Measurements from ENCODE around the gene APBA2.

The APBA2 gene

GRCh38 chr15:28942046-28942445 lies 56.3 kb downstream of the APBA2 start:
- peak; percentile 64 for DNase-seq

- DNase-seq: peak; percentile 53
These were observed 56.8 kb downstream of the APBA2 start for GRCh38 chr15:28942571-28942970.

DNA sequence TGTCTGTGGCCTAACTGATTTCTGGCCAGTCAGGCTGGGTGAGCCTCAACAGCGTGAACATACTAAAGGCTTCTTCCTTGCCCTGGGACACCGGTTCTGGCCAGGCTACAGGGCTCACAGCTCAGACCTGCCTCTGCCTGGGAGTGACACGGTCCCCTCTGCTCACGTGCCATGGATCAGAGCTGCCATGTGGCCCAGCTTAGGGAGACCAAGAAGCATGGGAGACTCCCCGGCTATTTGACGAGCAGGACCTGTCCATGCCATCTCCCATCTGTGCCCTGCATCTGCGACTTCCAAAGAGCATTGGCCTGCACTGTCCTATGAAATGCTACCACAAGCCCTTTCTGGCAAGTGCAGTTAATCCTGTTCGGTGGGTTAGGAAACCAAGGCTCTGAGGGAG lies 57.4 kb downstream of the APBA2 start:
- peak; percentile 62 for DNase-seq

DNA sequence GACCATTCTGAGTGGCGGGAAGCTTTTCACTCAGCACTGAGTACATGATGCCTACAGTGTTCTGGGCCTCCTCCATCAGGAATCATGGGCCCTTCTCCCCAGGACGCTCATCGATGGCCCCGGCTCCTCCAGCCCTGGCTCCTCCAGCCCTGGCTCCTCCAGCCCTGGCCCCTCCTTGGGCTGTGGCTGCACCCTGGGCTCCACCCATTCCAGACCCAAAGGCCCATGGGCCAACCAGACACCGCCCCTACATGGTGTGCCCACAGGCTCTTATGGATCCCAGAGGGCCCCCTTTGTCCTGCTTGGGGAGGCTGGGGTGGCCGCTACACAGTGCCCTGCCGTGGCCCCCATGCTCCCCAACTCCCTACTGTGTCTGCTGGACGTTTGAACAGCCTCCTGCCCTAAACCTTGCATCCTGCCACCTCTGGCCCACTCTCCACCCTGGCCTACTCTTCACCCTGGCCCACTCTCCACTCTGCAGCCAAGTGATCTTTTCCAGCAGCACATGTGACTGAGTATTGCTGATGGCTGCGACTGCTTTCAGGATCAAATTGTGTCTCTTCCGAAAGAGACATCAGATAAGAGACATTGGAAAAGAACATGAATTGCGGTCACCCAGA lies 57.9 kb downstream of the APBA2 start:
- DNase-seq: no peak

DNA sequence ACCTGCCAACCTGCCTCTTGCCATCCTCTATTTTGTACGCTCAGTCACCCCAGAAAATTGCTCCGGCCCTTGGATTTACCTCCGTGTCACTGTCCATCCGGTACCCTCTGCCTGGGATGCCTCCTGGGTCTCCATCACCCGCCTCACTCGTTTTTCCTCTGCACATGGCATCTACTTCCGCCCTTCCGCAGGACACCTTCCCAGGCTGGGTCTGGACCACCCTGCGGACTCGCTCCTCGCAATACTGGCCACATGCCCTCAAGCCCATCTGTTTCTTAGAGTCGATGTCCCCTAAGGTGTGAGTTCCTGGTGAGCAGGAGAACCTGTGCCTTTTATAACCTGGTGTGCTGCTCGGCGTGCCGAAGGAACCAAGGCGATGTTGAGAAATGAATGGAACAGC lies 58.5 kb downstream of the APBA2 start:
- DNase-seq: peak; percentile 55

GRCh38 chr15:28944696-28945300 lies 59.0 kb downstream of the APBA2 start:
- DNase-seq: peak; percentile 45

DNA sequence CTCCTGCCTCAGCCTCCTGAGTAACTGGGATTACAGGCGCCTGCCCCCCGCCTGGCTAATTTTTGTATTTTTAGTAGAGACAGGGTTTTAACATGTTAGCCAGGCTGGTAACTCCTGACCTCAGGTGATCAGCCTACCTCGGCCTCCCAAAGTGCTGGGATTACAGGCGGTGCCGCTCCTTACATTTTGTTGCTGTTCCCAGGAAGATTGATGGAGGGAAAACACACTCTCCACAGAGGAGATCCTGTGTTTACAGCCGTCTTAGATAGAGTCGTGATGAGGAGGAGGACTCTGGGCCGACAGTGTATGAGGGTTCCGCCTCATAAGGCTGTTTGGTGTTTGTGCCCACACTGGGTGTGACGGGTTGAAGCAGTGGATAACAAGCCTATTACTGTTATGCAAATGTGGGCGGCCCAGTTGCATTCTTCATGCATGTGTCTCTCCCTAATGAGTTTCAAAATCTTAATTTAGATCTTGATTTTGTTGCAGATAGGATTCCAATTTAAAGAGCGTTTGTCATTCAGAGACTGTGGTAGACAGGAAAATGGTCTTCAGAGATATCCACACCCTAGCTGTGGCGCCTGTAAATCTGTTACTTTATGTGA lies 60.0 kb downstream of the APBA2 start:
- peak; percentile 50 for DNase-seq

GRCh38 chr15:28946803-28947202 lies 61.0 kb downstream of the APBA2 start:
- DNase-seq: peak; percentile 22

DNA sequence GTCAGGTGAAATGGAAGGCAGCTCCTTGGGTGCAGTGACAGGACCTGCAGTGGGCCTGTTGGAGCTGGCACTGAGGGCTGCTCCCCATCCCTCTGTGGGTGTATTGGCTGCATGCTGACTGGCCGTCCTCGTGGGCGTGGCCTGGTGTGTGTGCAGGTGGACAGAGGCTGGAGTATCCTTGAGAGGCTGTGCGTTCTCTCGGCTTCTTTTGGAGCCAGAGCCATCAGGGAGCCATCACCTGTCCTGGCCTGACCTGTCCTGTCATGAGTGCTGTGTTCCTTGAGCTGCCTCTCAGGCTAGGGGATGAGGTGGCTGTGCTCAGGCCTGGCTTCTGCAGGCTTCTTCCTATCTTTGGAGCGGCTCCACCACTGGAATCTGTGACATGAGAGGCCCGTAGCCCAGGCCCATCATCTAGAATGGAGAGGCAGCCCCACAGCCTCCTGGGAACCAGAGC lies 61.5 kb downstream of the APBA2 start:
- peak; percentile 52 for DNase-seq

GRCh38 chr15:28948036-28948435 lies 62.3 kb downstream of the APBA2 start:
- no peak for DNase-seq

- DNase-seq: no peak
These were observed 65.1 kb downstream of the APBA2 start for GRCh38 chr15:28950916-28951315.

- no peak for DNase-seq
These were observed 67.1 kb downstream of the APBA2 start for GRCh38 chr15:28952666-28953491.

- DNase-seq: no peak
These were observed 67.9 kb downstream of the APBA2 start for GRCh38 chr15:28953573-28954195.

- DNase-seq: no peak
These were observed 68.8 kb downstream of the APBA2 start for GRCh38 chr15:28954466-28955159.

DNA sequence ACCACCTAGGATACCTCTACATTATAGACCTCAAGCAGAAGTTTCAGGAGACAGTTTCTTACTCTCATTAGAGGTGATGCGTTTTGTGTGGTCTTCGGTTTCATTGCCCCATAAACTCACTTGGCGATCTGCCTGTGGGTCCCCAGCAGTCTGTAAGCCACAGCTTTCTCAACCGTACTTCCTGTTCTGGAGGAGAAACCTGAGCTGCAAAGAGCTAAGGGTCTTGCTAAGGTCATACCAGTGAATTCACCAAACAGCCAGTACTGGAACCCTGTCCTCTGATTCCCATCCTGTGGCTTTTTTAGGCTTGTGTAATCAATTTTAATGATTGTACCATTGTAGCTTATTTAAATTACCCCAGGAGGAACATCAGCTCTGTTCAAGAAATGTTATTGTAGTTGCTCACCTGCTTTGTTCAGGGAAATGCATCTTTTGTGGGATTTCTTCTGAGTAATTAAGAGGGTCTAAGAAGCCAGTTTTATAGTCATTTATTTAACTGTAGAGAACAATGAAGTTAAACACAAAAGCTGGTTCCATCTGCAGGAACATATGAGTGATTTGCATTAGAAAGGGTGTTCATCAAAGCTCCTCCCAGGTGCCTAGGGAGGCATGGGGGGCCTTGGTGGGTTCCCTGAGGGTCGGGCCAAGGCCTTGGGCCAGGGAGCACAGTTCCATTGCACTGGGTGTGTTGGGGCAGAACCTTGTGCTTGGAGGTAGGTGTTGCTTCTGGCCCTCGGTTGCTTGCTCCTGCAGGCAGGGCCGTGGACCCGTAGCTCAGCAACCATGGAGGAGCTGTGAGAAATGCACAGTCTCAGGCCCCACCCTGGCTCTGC lies 69.6 kb downstream of the APBA2 start:
- no peak for DNase-seq

GRCh38 chr15:28955993-28956421 lies 70.2 kb downstream of the APBA2 start:
- no peak for DNase-seq

- DNase-seq: no peak
These were observed 70.7 kb downstream of the APBA2 start for GRCh38 chr15:28956491-28956890.

DNA sequence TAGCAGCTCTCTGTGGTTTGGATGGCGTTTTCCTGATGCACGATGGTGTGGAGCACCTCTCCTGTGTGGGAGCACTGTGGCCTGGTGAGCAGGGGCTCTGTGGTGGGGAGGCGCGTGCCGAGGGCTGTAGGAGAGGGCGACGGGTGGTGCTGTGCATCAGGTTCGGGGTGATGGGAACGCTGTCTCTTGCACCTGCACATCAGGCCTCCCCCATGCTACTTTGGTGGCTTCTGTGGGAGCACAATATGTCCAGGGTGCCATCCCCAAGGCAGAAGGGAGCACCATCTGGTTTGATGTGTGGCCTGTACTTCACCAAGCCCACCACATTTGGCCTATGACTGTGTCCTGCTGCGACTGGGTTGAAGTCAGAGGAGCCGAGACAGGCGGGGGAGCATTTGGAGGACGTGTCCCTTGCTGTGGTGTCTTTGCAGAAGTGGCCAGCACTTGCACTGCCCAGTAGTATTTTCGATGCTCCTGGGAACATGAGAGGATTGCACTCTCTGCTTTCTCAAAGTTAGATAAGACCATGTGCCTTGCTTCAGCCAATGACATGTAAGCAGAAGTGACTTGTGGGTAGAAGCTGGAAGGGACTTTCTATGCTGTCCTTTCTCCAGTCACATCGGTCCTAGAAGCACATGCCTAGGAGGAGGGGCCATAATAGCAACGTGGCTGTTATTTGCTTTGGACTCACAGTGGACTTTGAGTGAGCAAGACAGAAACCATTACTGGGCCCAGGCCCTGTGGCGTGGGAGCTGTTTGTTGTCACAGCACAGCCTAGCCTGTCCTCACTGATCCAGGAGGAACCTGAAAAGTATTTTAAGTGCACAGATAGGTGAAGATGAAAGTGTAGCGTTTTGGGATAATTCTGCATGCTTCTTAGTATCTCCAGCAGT lies 72.1 kb downstream of the APBA2 start:
- DNase-seq: no peak

GRCh38 chr15:28959326-28959725 lies 73.6 kb downstream of the APBA2 start:
- DNase-seq: no peak

DNA sequence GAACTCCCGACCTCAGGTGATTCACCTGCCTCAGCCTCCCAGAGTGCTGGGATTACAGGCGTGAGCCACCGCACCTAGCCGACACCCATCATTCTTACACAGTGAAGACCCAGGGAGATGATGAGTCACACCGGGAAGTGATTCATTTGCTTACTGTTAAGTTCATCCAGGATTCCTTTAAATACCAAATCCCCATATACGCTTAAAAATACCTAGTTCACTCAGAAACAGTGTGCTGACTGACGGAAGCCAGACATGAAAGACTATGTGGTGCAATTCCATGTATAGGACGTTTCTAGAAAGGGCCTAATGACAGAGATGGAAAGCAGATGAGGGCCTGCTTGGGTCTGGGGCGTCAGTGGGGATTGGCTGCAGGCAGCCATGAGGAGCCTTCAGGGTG lies 75.2 kb downstream of the APBA2 start:
- no peak for DNase-seq
